Measurements from ENCODE around the gene HIP1.
"Not testable (repeated sequence)": the region's sequence is repeated elsewhere in the genome, so short reads cannot be mapped to it uniquely, and the experiment has no call there.

HIP1 gene

GRCh38 chr7:75712517-75713361 lies 26.0 kb downstream of the HIP1 start:
- DNase-seq (ENCODE audit: low read depth) = no peak

DNA sequence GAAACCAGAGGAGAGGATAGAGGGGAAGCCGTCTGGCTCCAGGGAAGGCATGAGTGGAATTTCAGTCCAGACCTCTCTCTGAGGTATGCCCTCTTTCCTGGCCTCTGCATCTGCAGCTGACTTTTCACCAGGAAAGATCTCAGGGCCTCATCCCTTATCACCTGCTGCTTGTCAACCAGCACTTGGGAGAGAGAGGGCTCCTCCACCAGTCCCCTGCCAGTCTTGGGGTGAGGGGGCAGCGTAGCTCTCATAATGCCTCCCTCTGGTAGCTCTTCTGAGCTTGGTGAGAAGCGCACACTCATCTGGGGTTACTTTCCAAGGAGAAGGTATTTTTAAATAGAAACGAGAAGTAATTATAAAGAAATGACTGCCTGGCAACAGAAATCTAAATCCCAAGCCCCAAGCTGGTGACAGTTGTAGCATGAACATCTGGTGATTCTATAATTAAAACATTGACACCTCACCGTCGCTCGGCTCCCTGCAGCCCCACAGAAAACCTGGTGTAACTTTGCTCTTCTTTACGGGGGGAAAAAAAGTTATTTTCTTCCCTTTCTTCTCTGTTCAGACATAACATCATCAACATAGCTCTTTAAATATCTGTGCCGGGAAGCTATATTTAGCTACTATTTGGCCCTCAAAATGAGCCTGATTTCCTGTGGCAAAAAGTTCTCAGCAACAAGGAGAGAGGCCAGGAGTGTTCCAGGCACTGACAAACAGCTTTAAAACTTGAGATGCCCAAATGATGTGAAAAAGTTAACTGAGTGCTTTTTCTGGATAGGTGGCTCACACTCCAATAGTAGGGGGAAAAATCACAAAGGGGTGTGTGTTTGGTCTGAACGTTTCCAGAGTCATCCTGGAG lies 26.9 kb downstream of the HIP1 start:
- DNase-seq (ENCODE audit: low read depth) = no peak

- no peak for DNase-seq (ENCODE audit: low read depth)
These were observed 27.7 kb downstream of the HIP1 start for GRCh38 chr7:75711076-75711475.

GRCh38 chr7:75704928-75705327 lies 33.8 kb downstream of the HIP1 start:
- DNase-seq (ENCODE audit: low read depth) = no peak

- no peak for DNase-seq (ENCODE audit: low read depth)
These were observed 36.2 kb downstream of the HIP1 start for GRCh38 chr7:75702515-75702914.

- DNase-seq (ENCODE audit: low read depth) = no peak
These were observed 38.7 kb downstream of the HIP1 start for GRCh38 chr7:75699993-75700392.

DNA sequence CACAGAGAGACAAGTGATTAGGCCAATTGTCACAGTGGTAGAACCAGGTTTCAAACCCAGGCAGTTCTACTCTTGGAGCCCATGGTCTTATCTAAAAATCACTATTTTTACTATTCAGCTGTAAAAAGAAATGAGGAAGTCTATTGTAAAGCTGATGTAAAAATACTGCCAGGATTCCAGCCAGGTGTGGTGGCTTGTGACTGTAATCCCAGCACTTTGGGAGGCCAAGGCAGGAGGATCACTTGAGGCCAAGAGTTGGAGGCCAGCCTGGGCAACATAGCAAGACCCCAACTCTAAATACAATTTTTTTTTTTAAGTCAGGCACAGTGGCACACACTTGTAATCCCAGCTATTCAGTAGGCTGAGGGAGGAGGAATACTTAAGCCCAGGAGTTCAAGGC lies 40.4 kb downstream of the HIP1 start:
- DNase-seq (ENCODE audit: low read depth) = no peak

GRCh38 chr7:75696263-75697037 lies 42.3 kb downstream of the HIP1 start:
- no peak for DNase-seq (ENCODE audit: low read depth)

DNA sequence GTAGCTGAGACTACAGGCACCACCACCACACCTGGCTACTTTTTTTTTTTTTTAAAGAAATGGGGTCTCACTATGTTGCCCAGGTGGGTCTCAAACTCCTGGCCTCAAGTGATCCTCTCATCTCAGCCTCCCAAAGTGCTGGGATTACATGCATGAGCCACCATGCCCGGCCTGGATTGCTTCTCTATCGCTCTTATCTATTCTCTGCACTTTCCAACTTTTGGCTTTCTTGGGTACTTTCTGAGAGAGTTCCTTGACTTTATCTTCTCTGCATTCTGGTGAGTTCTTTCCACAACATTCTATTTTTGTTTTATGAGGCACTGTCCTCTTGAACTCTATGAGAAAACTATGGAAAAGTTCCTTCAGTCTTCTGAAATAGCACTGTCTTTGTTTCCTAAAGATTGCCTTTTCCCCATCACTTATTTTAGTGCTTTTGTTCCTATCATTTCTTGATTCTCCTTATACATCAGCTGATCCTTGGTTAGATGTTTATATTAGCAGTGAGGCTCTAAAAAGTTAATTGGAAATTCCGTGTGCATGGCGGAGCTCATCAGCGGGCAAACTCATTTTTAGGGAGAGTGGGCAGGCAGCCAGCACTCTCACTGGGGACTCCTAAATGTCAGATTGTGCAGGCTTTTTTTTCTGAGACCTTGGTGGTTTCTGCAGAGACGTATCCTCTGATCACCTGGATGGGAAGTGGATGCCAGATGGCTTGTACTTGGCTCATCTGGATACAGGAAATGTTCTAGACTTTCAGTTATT lies 43.9 kb downstream of the HIP1 start:
- DNase-seq (ENCODE audit: low read depth) = no peak

- DNase-seq (ENCODE audit: low read depth) = not testable (repeated sequence)
These were observed 45.1 kb downstream of the HIP1 start for GRCh38 chr7:75693668-75694067.

GRCh38 chr7:75691793-75692543 lies 46.8 kb downstream of the HIP1 start:
- DNase-seq (ENCODE audit: low read depth) = no peak

DNA sequence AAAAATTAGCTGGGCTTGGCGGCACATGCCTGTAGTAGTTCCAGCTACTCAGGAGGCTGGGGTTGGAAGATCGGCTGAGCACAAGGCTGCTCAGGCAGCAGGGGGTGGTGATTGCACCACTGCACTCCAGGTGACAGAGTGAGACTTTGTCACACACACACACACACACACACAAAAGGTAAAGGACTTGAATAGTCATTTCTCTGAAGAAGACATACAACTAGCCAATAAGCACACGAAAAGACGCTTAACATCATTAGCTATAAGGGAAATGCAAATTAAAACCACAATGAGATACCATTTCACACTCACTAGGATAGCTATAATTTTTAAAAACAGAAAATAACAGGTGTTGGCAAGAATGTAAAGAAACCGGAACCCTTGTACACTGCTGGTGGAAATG lies 48.6 kb downstream of the HIP1 start:
- no peak for DNase-seq (ENCODE audit: low read depth)

DNA sequence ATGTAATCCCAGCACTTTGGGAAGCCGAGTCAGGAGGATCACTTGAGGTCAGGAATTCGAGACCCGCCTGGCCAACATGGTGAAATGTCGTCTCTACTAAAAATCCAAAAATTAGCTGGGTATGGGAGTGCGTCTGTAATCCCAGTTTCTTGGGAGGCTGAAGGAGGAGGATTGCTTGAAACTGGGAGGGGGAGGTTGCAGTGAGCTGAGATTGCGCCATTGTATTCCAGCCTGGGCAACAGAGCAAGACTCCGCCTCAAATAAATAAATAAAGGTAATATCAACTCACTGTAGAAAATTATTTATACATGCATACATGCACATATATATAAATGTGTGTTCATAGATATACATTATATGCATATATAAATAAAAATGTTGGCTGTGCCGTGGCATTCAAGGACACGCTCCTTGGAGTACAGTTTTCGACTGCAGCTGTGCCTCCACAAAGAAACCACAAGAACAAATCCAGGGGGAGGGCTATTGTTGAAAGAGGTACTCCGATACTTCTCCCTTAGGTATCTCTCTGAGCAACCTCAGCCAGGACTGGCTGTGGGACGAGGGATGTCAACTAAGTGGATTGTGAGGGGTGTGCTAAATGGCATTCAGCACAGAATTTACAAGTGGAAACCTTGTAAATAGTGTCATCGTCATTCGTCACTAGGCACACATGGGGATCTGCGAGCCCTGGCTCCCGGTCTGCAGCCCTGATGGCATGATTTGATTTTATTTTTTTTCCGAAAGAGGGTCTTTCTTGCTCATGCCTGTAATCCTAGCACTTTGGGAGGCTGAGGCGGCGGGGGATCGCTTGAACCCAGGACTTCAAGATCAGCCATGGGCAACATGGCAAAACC lies 49.3 kb downstream of the HIP1 start:
- DNase-seq (ENCODE audit: low read depth) = no peak

- no peak for DNase-seq (ENCODE audit: low read depth)
These were observed 50.3 kb downstream of the HIP1 start for GRCh38 chr7:75688200-75689136.

DNA sequence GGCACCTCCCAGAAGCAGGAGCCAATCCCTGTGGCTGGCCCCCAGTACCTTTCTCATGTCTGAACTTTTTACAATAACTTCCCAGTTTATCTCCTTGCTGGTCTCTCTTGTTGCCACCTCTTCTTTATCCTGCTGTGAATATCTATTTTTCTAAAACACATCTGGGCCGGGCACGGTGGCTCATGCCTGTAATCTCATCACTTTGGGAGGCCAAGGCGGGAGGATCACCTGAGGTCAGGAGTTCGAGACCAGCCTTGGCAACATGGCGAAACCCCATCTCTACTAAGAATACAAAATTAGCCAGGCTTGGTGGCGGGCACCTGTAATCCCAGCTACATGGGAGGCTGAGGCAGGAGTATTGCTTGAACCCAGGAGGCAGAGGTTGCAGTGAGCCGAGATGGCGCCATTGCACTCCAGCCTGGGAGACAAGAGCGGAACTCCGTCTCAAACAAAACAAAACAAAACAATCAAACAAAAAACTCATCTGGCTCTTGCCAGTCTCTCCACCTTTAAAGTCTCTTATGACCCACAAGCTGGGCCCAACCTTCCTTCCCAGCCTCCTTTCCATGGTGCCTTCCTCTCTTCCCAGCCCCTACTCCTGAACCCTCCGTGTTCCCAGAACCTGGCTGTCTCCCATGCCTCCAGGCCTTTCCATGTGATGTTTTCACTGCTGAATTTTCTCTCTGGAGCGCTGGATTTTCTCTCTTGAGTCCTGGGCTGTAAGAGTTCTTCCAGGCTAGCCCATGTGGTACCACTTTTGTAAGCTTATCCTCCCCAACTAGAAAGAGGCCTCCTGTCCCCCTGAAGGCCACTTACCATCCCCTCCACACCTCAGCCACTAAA lies 51.3 kb downstream of the HIP1 start:
- no peak for DNase-seq (ENCODE audit: low read depth)

DNA sequence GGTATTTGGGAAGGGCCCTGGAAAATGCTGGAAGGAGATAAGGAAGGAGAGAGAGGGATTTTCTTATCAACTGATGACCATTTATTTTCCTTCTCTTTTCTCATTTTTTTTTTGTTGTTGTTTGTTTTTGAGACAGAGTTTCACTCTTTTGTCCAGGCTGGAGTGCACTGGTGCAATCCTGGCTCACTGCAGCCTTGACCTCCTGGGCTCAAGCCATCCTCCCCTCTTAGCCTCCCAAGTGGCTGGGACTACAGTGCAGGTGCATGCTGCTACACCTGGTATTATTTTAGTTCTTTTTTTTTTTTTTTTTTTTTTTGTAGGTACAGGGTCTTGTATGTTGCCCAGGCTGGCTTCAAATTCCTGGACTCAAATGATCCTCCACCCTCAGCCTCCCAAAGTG lies 52.2 kb downstream of the HIP1 start:
- no peak for DNase-seq (ENCODE audit: low read depth)

- DNase-seq (ENCODE audit: low read depth) = not testable (repeated sequence)
These were observed 56.7 kb downstream of the HIP1 start for GRCh38 chr7:75682052-75682451.

DNA sequence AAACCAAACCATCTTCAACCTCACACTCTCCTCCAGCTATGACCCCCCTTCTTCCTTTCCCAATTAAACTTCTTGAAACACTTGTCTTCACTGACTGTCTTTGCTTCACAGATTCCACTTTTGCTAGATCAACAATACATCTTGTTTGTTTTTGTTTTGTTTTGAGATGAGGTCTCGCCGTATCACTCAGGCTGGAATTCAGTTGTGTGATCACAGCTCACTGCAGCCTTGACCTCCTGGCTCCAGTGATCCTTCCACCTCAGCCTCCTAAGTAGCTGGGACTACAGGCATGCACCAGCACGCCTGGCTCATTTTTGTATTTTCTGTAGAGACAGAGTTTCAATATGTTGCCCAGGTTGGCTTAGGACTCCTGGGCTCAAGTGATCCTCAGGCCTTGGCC lies 59.7 kb downstream of the HIP1 start:
- no peak for DNase-seq (ENCODE audit: low read depth)

Data from activated T-cell treated with anti-CD3 and anti-CD28 coated beads for 1 hour (primary cell).